Large intestine (tissue), 3 donors: ENCODE measurements around the gene ZNF486. TPM values are rescaled to one million over a fixed set of nuclear protein-coding genes. Genes with fewer than 3 reads are reported as not detected.
"Not testable (repeated sequence)": the region's sequence is repeated elsewhere in the genome, so short reads cannot be mapped to it uniquely, and the experiment has no call there.

Experiments used
- DNase-seq, 2 donors: peaks; one replicate each; pipeline versions ENCODE4 v3.0.0 to v3.0.0-alpha.2; 2013
- H3K27ac ChIP-seq: one replicate; pipeline ENCODE4 v1.5.1; 2013; ENCODE audit warnings: low read length
- H3K27me3 ChIP-seq: 2 replicates; pipeline ENCODE4 v1.6.1; 2013; ENCODE audit warnings: low read length; ENCODE audit not compliant: control insufficient read depth, insufficient read depth
- H3K36me3 ChIP-seq: 2 replicates; pipeline ENCODE4 v1.6.1; 2013; ENCODE audit warnings: low read length; ENCODE audit not compliant: control insufficient read depth, insufficient read depth
- H3K4me1 ChIP-seq: one replicate; pipeline ENCODE4 v1.6.1; 2013; ENCODE audit warnings: low read length; ENCODE audit not compliant: control insufficient read depth, insufficient read depth
- H3K4me3 ChIP-seq: one replicate; pipeline ENCODE4 v1.5.1; 2013; ENCODE audit warnings: low read length
- H3K9me3 ChIP-seq: one replicate; pipeline ENCODE4 v1.6.1; 2013; ENCODE audit warnings: mild to moderate bottlenecking, low read depth, low read length, moderate library complexity; ENCODE audit not compliant: control insufficient read depth
- WGBS: methylation state at CpG from one replicate; pipeline ENCODE4 v1.1.5; 2013; ENCODE audit warnings: low lambda C conversion rate; ENCODE audit not compliant: insufficient coverage; 5-methylcytosine and 5-hydroxymethylcytosine counted together
- polyA plus RNA-seq: library from polyadenylated mRNA; unstranded; fragments of 120-200 nt; gene quantifications from one replicate; pipeline ENCODE4 v1.2.1, GENCODE V29; 2013

The ZNF486 gene
- polyA plus RNA-seq, 1 donor, result 9.0 TPM

DNA sequence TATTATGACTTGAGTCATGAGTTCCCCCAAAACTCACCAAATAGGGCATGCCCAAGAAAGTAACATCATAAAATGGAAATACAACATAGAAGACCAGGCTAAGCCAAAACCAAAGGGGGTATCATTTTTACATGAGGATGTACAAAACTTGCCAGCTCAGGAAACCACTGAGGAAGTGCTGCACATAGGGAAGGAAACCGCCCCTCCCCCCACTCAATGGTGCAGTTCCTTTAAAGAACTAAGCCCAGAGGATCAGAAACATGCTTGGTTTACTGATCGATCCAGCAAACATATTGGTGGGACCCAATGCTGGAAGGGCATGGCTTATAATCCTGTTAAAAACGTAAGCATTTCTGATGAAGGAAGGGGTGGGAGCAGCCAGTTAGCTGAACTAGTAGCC lies 4.2 kb upstream of the ZNF486 start:
- H3K27ac ChIP-seq, result no peak overlapping the region
- no peaks in the 10 kb centered on the region for H3K36me3 ChIP-seq
- no peak for DNase-seq
- H3K4me1 ChIP-seq, result peaks cover under 1% of the 10 kb centered on the region
- no peaks in the 10 kb centered on the region for H3K27me3 ChIP-seq
- H3K9me3 ChIP-seq, result no peaks in the 10 kb centered on the region
- no peak overlapping the region for H3K4me3 ChIP-seq
- no CpG with 5 or more reads among the region's 3 CpGs for WGBS

DNA sequence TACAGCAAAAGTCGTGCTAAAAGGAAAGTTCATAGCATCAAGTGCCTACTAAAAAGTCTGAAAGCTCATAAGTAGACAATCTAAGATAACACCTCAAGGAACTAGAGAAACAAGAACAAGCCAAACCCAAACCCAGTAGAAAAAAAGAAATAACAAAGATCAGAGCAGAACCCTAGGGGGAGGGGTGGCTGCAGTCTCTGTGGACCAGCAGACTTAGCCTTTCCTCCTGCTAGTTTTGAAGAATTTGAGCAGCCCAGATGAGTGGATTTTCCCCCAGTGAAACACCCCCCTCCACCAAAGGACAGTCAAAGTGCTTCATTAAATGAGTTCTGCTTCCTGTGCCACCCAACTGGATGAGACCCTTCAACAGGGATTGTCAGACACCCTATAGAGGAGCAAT lies 2.6 kb upstream of the ZNF486 start:
- no peak overlapping the region for H3K4me3 ChIP-seq
- no peak overlapping the region for H3K27ac ChIP-seq
- no peaks in the 10 kb centered on the region for H3K36me3 ChIP-seq
- H3K4me1 ChIP-seq, result peaks cover 2% of the 10 kb centered on the region
- H3K9me3 ChIP-seq, result no peaks in the 10 kb centered on the region
- WGBS, result 86% methylated on average over 1 of the region's 1 CpG
- no peak for DNase-seq
- H3K27me3 ChIP-seq, result no peaks in the 10 kb centered on the region

GRCh38 chr19:20165971-20166592 lies 932 bp upstream of the ZNF486 start:
- 83% methylated on average over 1 of the region's 7 CpGs for WGBS
- H3K4me3 ChIP-seq, result no peak overlapping the region
- DNase-seq, result peak in 1 of 2 donors; percentile 29
- H3K27me3 ChIP-seq, result no peaks in the 10 kb centered on the region
- no peaks in the 10 kb centered on the region for H3K9me3 ChIP-seq
- no peak overlapping the region for H3K27ac ChIP-seq
- H3K4me1 ChIP-seq, result peaks cover 2% of the 10 kb centered on the region
- H3K36me3 ChIP-seq, result peaks cover 4% of the 10 kb centered on the region

DNA sequence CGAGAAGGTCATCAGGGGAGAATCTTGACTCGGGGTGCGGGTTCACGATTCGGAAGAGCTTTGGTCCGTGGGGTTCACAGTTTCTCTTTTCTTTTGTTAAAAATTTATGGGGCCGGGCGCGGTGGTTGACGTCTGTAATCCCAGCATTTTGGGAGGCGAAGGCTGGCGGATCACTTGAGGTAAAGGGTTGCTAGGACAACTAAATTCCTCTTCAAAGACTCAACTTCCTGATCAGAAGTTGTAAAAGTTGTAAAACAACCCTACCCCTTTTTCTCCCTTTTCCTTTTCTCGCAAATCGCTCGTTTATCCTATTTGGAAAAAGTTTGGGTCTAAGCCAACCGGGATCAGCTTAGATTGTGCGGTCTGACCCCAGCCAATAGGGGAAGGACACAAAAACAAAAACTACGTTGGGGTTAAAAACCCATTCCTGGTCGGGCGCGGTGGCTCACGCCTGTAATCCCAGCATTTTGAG lies 673 bp downstream of the ZNF486 start:
- 70% methylated on average over 2 of the region's 22 CpGs for WGBS
- Histone ChIP-seq H3K4me1 (peaks cover 2% of the 10 kb centered on the region), H3K27ac (peak overlapping the region; percentile 40), H3K27me3 (no peaks in the 10 kb centered on the region), H3K4me3 (peak overlapping the region; percentile 74), H3K36me3 (peaks cover 14% of the 10 kb centered on the region), H3K9me3 (no peaks in the 10 kb centered on the region)
- DNase-seq, result no peak

DNA sequence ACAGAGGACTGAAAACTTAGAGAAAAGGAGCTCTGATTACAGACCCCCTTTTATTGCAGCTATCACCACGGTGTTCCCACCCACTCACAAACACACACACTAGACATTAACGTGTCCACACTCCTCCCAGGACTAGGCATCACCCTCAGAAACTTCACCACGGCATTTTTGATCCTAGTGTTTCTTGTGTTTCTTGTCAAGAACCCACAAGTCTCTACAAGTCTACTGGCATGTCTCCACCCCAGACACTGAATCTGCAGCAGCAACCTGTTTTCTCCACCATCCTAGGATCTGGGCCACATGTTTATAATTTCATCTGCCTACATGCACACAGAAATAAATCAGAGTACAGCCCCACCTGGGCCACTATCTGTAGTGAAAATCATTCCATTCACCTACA lies 4.3 kb downstream of the ZNF486 start:
- H3K4me1 ChIP-seq, result peaks cover 2% of the 10 kb centered on the region
- no peak overlapping the region for H3K4me3 ChIP-seq
- H3K9me3 ChIP-seq, result peaks cover 7% of the 10 kb centered on the region
- no peaks in the 10 kb centered on the region for H3K27me3 ChIP-seq
- DNase-seq, result no peak
- no CpG with 5 or more reads among the region's 3 CpGs for WGBS
- no peak overlapping the region for H3K27ac ChIP-seq
- H3K36me3 ChIP-seq, result peaks cover 16% of the 10 kb centered on the region

DNA sequence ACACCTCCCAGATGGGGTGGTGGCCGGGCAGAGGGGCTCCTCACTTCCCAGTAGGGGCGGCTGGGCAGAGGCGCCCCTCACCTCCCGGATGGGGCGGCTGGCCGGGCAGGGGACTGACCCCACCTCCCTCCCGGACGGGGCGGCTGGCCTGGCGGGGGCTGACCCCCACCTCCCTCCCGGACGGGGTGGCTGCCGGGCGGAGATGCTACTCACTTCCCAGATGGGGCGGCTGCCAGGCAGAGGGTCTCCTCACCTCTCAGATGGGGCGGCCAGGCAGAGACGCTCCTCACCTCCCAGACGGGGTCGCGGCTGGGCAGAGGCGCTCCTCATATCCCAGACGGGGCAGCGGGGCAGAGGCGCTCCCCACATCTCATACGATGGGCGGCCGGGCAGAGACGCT lies 8.8 kb downstream of the ZNF486 start:
- not testable (repeated sequence) for DNase-seq, H3K4me1 ChIP-seq, H3K27ac ChIP-seq, H3K27me3 ChIP-seq, H3K4me3 ChIP-seq
- H3K9me3 ChIP-seq, result peaks cover 12% of the 10 kb centered on the region
- H3K36me3 ChIP-seq, result peaks cover 15% of the 10 kb centered on the region
- no CpG with 5 or more reads among the region's 28 CpGs for WGBS

DNA sequence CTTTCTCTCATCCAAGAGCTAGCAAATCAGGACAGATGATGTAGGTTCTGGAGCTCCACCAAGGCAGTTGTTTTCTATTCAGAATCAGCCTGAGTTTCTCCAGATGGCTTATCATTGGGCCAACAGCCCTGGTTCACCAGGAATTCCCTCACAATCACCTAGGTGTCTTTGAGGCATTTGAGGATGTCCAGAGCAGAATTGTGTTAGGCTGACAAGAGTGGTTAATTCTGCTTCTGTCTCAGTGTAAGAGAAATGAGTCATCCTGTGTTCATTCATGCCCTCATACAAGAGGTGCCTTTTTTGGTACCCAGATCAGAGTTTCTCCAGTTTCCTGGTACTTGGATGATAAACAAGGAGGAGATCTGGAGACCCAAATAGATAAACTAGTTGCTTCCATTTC lies 12.9 kb downstream of the ZNF486 start:
- not testable (repeated sequence) for DNase-seq, H3K27ac ChIP-seq

DNA sequence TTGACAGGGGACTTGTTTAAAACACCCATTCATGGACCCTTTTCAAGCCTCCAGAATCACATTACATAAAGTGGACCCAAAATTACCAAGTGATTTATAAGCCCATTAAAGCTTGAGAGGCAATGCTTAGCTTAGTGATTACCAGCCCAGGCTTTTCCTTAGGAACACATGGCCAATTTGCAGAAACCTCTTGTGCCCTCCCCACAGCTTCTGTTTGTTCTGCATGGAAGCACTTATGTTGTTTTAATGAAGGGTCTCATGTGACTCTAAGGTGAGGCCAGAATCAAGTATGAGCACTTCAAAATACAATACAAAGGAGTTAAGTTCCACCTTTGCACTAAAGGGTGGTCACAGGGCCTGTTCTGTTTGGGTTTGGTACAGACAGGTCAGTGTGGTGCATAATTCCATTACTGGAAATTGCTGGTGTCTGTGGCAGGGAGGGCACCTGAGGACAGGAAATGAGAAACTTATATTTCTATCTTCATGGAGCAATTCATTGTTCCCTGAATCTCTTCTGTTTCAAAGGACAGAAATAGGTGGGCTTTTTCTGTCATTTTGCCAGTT lies 15.3 kb downstream of the ZNF486 start:
- DNase-seq, result peak in 1 of 2 donors; percentile 14
- no peak overlapping the region for H3K27ac ChIP-seq
- no peaks in the 10 kb centered on the region for H3K36me3 ChIP-seq
- H3K4me3 ChIP-seq, result no peak overlapping the region
- peaks cover 4% of the 10 kb centered on the region for H3K4me1 ChIP-seq
- H3K9me3 ChIP-seq, result peaks cover 2% of the 10 kb centered on the region
- no peaks in the 10 kb centered on the region for H3K27me3 ChIP-seq

More for the DNA sequence above, 12.9 kb downstream of the ZNF486 start:
- H3K9me3 ChIP-seq, result peaks cover 12% of the 10 kb centered on the region
- not testable (repeated sequence) for H3K27me3 ChIP-seq, H3K36me3 ChIP-seq, H3K4me3 ChIP-seq, H3K4me1 ChIP-seq

DNA sequence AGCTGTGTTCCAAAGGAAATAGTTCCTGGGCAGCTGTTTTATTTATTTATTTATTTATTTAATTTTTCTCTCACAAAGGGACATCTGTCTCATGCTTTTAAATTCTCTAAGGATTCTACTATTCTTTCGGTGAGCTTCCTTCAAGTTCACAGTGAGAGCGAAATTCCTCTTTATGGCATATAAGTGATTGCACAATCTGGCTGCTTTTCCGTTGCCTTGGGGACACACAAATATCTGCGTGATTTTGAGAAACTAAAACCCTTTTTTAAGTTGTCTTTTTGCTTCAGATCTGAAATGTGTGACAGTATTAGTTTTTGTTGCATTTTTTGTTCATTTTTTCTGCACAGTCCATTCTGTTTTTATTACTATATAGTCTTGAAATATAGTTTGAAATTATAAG lies 19.2 kb downstream of the ZNF486 start:
- WGBS, result 24% methylated on average over 3 of the region's 4 CpGs
- no peaks in the 10 kb centered on the region for H3K27me3 ChIP-seq
- no peak overlapping the region for H3K4me3 ChIP-seq
- no peaks in the 10 kb centered on the region for H3K9me3 ChIP-seq
- H3K27ac ChIP-seq, result peak overlapping the region; percentile 2
- H3K36me3 ChIP-seq, result peaks cover 17% of the 10 kb centered on the region
- DNase-seq, result peak; percentile 26 to 69
- H3K4me1 ChIP-seq, result peaks cover 4% of the 10 kb centered on the region

GRCh38 chr19:20197747-20198146 lies 30.7 kb downstream of the ZNF486 start:
- WGBS, result no CpG with 5 or more reads among the region's 3 CpGs

GRCh38 chr19:20209051-20209450 lies 42.0 kb downstream of the ZNF486 start:
- Histone ChIP-seq H3K27me3 (no peaks in the 10 kb centered on the region), H3K9me3 (peaks cover 3% of the 10 kb centered on the region), H3K36me3 (no peaks in the 10 kb centered on the region), H3K4me3 (no peak overlapping the region), H3K27ac (no peak overlapping the region), H3K4me1 (peaks cover 11% of the 10 kb centered on the region)
- no peak for DNase-seq
- no CpG with 5 or more reads among the region's 2 CpGs for WGBS

More at GRCh38 chr19:20197747-20198146, 30.7 kb downstream of the ZNF486 start:
- no peaks in the 10 kb centered on the region for H3K4me1 ChIP-seq
- H3K4me3 ChIP-seq, result no peak overlapping the region
- no peaks in the 10 kb centered on the region for H3K27me3 ChIP-seq
- H3K27ac ChIP-seq, result no peak overlapping the region
- H3K36me3 ChIP-seq, result peaks cover 18% of the 10 kb centered on the region
- H3K9me3 ChIP-seq, result peaks cover 27% of the 10 kb centered on the region
- DNase-seq, result no peak
